Measurements from ENCODE around the gene PAPPA2. TPM values are rescaled to one million over a fixed set of nuclear protein-coding genes. Genes with fewer than 3 reads are reported as not detected.

The PAPPA2 gene
- total RNA-seq, 4 donors from 2014 or later: under 0.01 to 1.5 TPM; not detected in 2

DNA sequence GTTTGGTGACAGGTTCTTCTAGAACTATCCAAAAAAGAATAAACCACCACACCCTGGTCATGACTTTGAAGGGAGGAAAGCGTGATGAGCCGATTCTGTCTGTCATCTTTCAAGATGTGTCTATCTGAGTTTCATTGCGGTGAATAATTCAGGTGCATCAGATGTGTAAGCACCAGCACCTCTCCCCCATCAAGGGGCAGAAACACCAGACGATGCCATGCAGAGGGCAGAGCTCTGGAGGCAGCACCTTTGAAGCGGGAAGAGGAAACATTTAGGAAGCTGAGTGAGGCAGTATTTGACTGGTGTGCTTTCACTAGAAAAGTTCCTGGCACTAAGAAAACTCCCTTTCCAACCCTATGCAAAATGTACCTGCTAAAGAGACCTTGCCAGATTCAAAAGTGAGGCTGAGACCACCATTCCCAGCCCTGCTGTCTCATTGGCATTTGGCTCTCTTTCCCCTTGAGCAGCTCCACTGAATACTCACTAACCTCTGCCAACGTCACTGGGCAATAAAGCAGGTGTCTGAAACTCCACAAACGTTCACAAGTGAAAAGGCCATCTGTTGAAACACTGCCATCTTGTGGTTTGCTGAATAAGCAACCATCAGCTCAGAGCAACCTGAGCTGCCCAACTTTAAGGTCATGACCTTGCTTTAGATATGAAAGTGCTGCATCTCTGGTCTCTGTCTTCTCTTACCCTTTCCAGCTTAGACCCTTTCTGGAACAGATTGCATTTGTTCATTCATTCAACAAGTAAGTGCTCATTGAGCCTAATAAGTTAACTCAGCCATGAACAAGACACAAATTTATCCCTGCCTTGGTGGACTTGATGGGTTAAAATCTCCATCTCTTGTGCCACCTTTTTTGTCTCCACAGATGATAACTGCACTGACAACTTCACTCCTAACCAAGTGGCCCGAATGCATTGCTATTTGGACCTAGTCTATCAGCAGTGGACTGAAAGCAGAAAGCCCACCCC lies 228.6 kb downstream of the PAPPA2 start:
- H3K9me3 ChIP-seq: no peaks in the 10 kb centered on the region
- peak; percentile 5 to 47 (median 19) for TF ChIP-seq CTCF (IDR thresholded peaks at IDR 0.05)
- no peak for TF ChIP-seq POLR2A (IDR thresholded peaks at IDR 0.05)
- WGBS, 2 donors: 53 to 54% methylated on average over 8 of the region's 8 CpGs
- intact Hi-C loops (cut with DNase I): no loop called here
- no peaks in the 10 kb centered on the region for H3K36me3 ChIP-seq
- H3K4me3 ChIP-seq: no peak overlapping the region
- H3K27me3 ChIP-seq: no peaks in the 10 kb centered on the region
- no peaks in the 10 kb centered on the region for H3K4me1 ChIP-seq
- DNase-seq: no peak
- H3K27ac ChIP-seq: no peak overlapping the region

- Histone ChIP-seq H3K4me1 (no peaks in the 10 kb centered on the region), H3K27ac (no peak overlapping the region), H3K27me3 (no peaks in the 10 kb centered on the region), H3K36me3 (no peaks in the 10 kb centered on the region), H3K9me3 (no peaks in the 10 kb centered on the region), H3K4me3 (no peak overlapping the region)
- WGBS, 2 donors: 33 to 57% methylated on average over 2 to 4 of the region's 4 CpGs
- no peak for TF ChIP-seq CTCF (IDR thresholded peaks at IDR 0.05)
- TF ChIP-seq POLR2A (IDR thresholded peaks at IDR 0.05): no peak
- intact Hi-C loops (cut with DNase I): no loop called here
- no peak for DNase-seq
Observed at GRCh38 chr1:176692431-176692830, 229.5 kb downstream of the PAPPA2 start.

DNA sequence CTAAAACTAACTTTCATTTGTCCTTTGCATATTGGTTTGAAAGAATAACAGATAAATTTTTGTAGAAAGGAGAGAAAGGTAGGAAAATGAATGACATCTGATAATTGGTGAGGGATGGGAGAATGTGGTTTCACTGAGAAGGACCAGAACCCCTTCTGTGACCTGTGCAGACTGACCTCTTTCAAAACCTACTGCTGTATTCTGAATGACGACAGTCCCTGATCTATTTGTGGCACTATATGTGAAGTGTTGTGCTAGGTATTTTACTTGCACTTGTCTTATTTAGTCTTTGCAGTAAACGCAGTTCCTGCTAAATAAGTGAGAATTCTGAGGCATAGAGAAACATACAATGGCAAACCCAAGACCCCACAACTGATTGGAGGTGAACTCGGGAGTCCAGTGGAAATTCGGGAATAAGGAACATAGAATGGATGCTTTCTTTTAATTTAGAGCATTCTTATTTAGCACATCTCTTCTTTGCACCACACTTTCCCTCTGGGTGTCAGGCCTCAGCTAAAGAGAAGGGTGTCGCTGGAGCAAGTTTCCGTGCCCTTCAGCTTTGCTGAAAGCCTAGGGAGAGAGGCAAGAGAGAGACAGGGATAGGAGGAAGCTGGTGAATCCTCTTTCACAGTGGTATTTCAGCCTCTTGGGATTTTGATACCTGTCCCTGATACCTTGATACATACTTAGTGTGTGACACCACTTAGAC lies 230.2 kb downstream of the PAPPA2 start:
- Histone ChIP-seq H3K27me3 (no peaks in the 10 kb centered on the region), H3K36me3 (no peaks in the 10 kb centered on the region), H3K27ac (no peak overlapping the region), H3K4me1 (no peaks in the 10 kb centered on the region), H3K9me3 (no peaks in the 10 kb centered on the region), H3K4me3 (no peak overlapping the region)
- WGBS, 2 donors: 73 to 81% methylated on average over 6 of the region's 6 CpGs
- intact Hi-C loops (cut with DNase I): no loop called here
- no peak for TF ChIP-seq POLR2A (IDR thresholded peaks at IDR 0.05)
- no peak for TF ChIP-seq CTCF (IDR thresholded peaks at IDR 0.05)
- DNase-seq: no peak

DNA sequence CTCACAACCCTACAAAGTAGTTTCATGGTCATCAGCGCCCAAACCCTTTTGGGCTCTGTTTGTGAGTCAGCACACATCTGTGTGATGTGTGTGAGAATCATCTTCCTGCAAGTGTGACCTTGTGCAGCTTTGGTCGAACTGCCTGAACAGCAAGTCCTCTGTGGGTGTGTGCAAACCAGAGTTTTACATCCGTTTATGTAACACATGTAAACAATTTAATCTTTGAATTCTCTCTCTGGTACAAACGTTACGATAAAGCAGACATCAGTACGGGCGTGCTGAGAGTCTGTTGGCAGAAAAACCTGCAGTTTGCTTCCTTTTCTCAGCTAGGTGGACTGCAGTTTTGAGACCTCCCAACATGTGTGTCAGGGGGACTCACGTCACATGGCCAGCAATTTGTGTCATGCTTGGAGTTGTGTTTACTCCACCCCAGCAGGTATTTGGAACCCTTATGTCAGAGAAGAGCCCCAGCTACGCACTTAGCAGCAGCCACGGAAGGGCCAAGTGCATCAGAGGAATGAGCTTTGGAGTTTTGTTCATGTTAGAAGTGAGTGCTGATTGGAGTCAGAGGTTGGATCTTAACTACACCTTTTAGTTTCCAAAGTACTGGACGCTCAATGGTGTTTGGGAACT lies 230.8 kb downstream of the PAPPA2 start:
- no peaks in the 10 kb centered on the region for H3K4me1 ChIP-seq
- no peak for TF ChIP-seq POLR2A (IDR thresholded peaks at IDR 0.05)
- no peak for TF ChIP-seq CTCF (IDR thresholded peaks at IDR 0.05)
- no peak overlapping the region for H3K27ac ChIP-seq
- 33 to 42% methylated on average over 9 to 11 of the region's 11 CpGs for WGBS, 2 donors
- H3K36me3 ChIP-seq: no peaks in the 10 kb centered on the region
- DNase-seq: no peak
- no peaks in the 10 kb centered on the region for H3K9me3 ChIP-seq
- no peak overlapping the region for H3K4me3 ChIP-seq
- intact Hi-C loops (cut with DNase I): no loop called here
- H3K27me3 ChIP-seq: no peaks in the 10 kb centered on the region
